Neuron (in vitro differentiated cells): Measurements from ENCODE around the gene PRPS1L1.

ENCODE experiments used
- H2AFZ ChIP-seq: one replicate; pipeline ENCODE4 v1.6.1; 2013; ENCODE audit warnings: low read depth, mild to moderate bottlenecking, inconsistent platforms, low read length, moderate library complexity
- H3K27me3 ChIP-seq: one replicate; pipeline ENCODE4 v1.6.1; 2013; ENCODE audit warnings: low read length; ENCODE audit not compliant: insufficient read depth
- H3K36me3 ChIP-seq: one replicate; pipeline ENCODE4 v1.6.1; 2013; ENCODE audit warnings: low read length; ENCODE audit not compliant: insufficient read depth
- H3K4me1 ChIP-seq: one replicate; pipeline ENCODE4 v1.6.1; 2013; ENCODE audit warnings: low read length; ENCODE audit not compliant: insufficient read depth
- H3K4me3 ChIP-seq: 2 replicates; pipeline ENCODE4 v1.5.1; 2013; ENCODE audit warnings: mild to moderate bottlenecking, low read length, moderate library complexity
- H3K9me3 ChIP-seq: one replicate; pipeline ENCODE4 v1.6.1; 2013; ENCODE audit warnings: low read length

Gene PRPS1L1

GRCh38 chr7:18027628-18028027 lies at the start of gene PRPS1L1:
Gene PRPS1L1 (minus strand): TSS chr7:18027846.
- Histone ChIP-seq H3K27me3 (no peaks in the 10 kb centered on the region), H2AFZ (no peak within 1 kb of the TSS), H3K4me3 (no peak within 1 kb of the TSS), H3K9me3 (no peaks in the 10 kb centered on the region), H3K36me3 (no peaks in the 10 kb centered on the region), H3K4me1 (no peaks in the 10 kb centered on the region)

GRCh38 chr7:18076461-18076860 lies 48.8 kb upstream of the PRPS1L1 start:
- no peak overlapping the region for H3K4me3 ChIP-seq
- no peaks in the 10 kb centered on the region for H3K4me1 ChIP-seq
- no peaks in the 10 kb centered on the region for H3K27me3 ChIP-seq
- no peaks in the 10 kb centered on the region for H3K9me3 ChIP-seq
- H2AFZ ChIP-seq: no peak overlapping the region
- no peaks in the 10 kb centered on the region for H3K36me3 ChIP-seq

DNA sequence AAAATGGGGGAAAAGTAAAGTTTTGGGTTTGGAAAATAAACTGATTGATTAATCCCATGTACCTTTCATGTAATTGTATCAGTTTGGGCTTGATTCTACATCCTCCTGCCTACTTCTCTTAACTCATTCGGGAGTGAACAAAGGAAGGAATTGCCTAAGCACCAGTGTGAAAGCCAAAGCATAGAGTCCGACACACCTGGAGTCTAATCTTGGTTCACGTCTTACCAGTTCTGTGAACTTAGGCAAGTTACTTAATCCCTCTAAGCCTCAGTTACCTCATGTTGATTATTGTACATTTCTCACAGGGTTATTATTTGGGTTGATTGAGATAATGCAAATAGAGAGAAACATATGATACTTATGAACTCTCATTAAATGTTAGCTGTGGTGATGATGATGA lies 41.1 kb upstream of the PRPS1L1 start:
- no peak overlapping the region for H3K4me3 ChIP-seq
- H3K4me1 ChIP-seq: no peaks in the 10 kb centered on the region
- no peaks in the 10 kb centered on the region for H3K9me3 ChIP-seq
- H2AFZ ChIP-seq: no peak overlapping the region
- no peaks in the 10 kb centered on the region for H3K36me3 ChIP-seq
- no peaks in the 10 kb centered on the region for H3K27me3 ChIP-seq

DNA sequence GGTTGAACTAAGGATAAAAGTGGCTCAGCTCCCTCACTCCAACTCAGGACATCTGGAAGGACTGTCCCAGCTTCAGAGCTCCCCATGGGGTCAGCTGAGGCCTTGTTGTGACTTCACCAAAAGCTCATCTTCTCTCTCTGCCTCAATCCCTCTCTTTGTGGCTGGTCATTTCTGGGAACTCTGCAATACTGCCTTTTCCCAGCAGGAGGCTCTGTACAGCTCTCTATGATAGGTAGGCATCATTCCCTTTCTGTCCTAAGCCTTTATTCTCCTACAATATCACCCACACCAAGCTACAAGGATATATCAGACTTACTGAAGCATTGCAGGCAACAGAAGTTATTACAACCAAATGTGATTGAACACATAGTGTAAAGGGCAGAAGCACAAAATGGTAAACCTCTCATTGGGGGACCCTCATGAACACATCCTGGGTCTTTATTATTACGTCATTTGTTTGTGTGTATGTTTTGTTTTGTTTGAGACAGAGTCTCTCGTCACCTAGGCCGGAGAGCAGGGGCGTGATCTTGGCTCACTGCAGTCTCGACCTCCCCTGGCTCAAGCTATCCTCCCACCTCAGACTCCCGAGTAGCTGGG lies 36.7 kb upstream of the PRPS1L1 start:
- Histone ChIP-seq H3K27me3 (no peaks in the 10 kb centered on the region), H2AFZ (no peak overlapping the region), H3K4me3 (no peak overlapping the region), H3K4me1 (no peaks in the 10 kb centered on the region), H3K9me3 (no peaks in the 10 kb centered on the region), H3K36me3 (no peaks in the 10 kb centered on the region)

- Histone ChIP-seq H3K4me1 (no peaks in the 10 kb centered on the region), H2AFZ (no peak overlapping the region), H3K36me3 (no peaks in the 10 kb centered on the region), H3K9me3 (no peaks in the 10 kb centered on the region), H3K27me3 (no peaks in the 10 kb centered on the region), H3K4me3 (no peak overlapping the region)
These were observed 35.7 kb upstream of the PRPS1L1 start for GRCh38 chr7:18063149-18063901.

- Histone ChIP-seq H3K27me3 (no peaks in the 10 kb centered on the region), H3K4me1 (no peaks in the 10 kb centered on the region), H3K9me3 (no peaks in the 10 kb centered on the region), H3K4me3 (no peak overlapping the region), H2AFZ (no peak overlapping the region), H3K36me3 (no peaks in the 10 kb centered on the region)
These were observed 31.5 kb upstream of the PRPS1L1 start for GRCh38 chr7:18059171-18059570.

GRCh38 chr7:18053941-18054340 lies 26.3 kb upstream of the PRPS1L1 start:
- Histone ChIP-seq H3K36me3 (no peaks in the 10 kb centered on the region), H2AFZ (no peak overlapping the region), H3K4me3 (no peak overlapping the region), H3K9me3 (no peaks in the 10 kb centered on the region), H3K4me1 (no peaks in the 10 kb centered on the region), H3K27me3 (no peaks in the 10 kb centered on the region)

- Histone ChIP-seq H3K36me3 (no peaks in the 10 kb centered on the region), H2AFZ (no peak overlapping the region), H3K9me3 (no peaks in the 10 kb centered on the region), H3K4me3 (no peak overlapping the region), H3K4me1 (no peaks in the 10 kb centered on the region), H3K27me3 (no peaks in the 10 kb centered on the region)
These were observed 25.7 kb upstream of the PRPS1L1 start for GRCh38 chr7:18053177-18053928.

GRCh38 chr7:18049262-18049661 lies 21.6 kb upstream of the PRPS1L1 start:
- H3K27me3 ChIP-seq: no peaks in the 10 kb centered on the region
- no peaks in the 10 kb centered on the region for H3K9me3 ChIP-seq
- H3K36me3 ChIP-seq: no peaks in the 10 kb centered on the region
- H3K4me1 ChIP-seq: no peaks in the 10 kb centered on the region
- H3K4me3 ChIP-seq: no peak overlapping the region
- H2AFZ ChIP-seq: no peak overlapping the region

GRCh38 chr7:18046601-18047000 lies 19.0 kb upstream of the PRPS1L1 start:
- H3K9me3 ChIP-seq: no peaks in the 10 kb centered on the region
- no peaks in the 10 kb centered on the region for H3K4me1 ChIP-seq
- no peaks in the 10 kb centered on the region for H3K27me3 ChIP-seq
- H3K36me3 ChIP-seq: no peaks in the 10 kb centered on the region
- no peak overlapping the region for H3K4me3 ChIP-seq
- H2AFZ ChIP-seq: no peak overlapping the region

GRCh38 chr7:18045171-18045570 lies 17.5 kb upstream of the PRPS1L1 start:
- H3K36me3 ChIP-seq: no peaks in the 10 kb centered on the region
- no peaks in the 10 kb centered on the region for H3K27me3 ChIP-seq
- no peaks in the 10 kb centered on the region for H3K9me3 ChIP-seq
- no peak overlapping the region for H3K4me3 ChIP-seq
- H3K4me1 ChIP-seq: no peaks in the 10 kb centered on the region
- H2AFZ ChIP-seq: no peak overlapping the region

DNA sequence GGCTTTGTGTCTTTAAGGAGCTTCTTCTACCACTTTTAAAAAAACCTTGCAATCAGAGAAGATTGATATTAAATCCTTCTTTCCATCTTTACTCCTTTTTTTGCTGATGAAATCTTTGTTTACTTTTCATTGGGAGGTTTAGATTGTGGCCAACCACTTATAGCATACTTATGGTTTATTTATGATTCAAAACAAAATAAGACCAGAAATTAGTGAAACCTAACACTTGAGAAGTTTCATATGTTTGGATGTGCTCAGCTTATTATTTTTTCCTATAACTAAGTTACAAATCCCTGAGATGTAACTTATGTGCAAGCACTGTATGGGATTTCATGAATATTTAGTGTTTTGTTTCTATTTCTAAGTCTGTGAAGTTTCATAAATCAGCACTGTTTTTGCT lies 13.5 kb upstream of the PRPS1L1 start:
- H2AFZ ChIP-seq: no peak overlapping the region
- H3K27me3 ChIP-seq: no peaks in the 10 kb centered on the region
- H3K4me3 ChIP-seq: no peak overlapping the region
- H3K4me1 ChIP-seq: peaks cover 4% of the 10 kb centered on the region
- no peaks in the 10 kb centered on the region for H3K36me3 ChIP-seq
- no peaks in the 10 kb centered on the region for H3K9me3 ChIP-seq

- Histone ChIP-seq H3K27me3 (no peaks in the 10 kb centered on the region), H2AFZ (no peak overlapping the region), H3K4me3 (no peak overlapping the region), H3K9me3 (no peaks in the 10 kb centered on the region), H3K36me3 (no peaks in the 10 kb centered on the region), H3K4me1 (peaks cover 4% of the 10 kb centered on the region)
These were observed 12.6 kb upstream of the PRPS1L1 start for GRCh38 chr7:18040196-18040595.
